ENCODE results near the gene DIPK2A.

DNA sequence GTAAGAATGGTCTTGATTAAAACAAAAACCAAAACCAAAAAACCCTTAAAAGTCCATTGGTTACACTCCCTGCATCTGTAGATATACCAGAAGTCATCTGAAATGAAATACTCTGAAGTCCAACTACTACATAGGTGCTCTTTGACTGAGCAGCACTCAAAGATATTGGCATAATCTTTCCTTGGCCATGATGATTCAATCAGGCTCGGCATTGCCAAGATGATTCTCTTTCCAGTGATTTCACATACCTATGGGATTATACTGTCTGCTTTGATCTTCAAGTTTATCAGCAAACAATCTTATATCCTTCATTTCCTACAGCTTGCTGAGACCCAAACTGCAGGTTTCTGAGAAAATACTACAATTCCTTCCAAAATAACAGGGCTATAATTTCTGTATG, 35.9 kb upstream of the DIPK2A start:
- TF ChIP-seq POLR2A (IDR thresholded peaks at IDR 0.05; ENCODE audit: low read depth, low read length) (no peak), POLR2AphosphoS5 (IDR thresholded peaks at IDR 0.05; ENCODE audit: low read depth, low read length) (no peak)

Measured in GM12892 (cell line).